ENCODE measurements around the gene CCND3. TPM values are rescaled to one million over a fixed set of nuclear protein-coding genes. Genes with fewer than 3 reads are reported as not detected.

CCND3 gene
- total and polyA plus RNA-seq, 2 of the 13 experiments (the other 11 are each of a cell fraction or from before 2014, with no cell fraction given) = 4.3 to 7.2 TPM

GRCh38 chr6:41942067-41942851, 651 bp upstream of the CCND3 start (continued):
- 0 out of 2 replicates have a peak, but pooled peaks have one; percentile 7 for TF ChIP-seq SALL1 (CRISPR knock-in tag; IDR thresholded peaks at IDR 0.05)
- 0 out of 2 replicates have a peak, but pooled peaks have one; percentile 8 for TF ChIP-seq ZNF383 (CRISPR knock-in tag; IDR thresholded peaks at IDR 0.05; ENCODE audit: borderline replicate concordance)
- TF ChIP-seq ZNF441 (CRISPR knock-in tag; IDR thresholded peaks at IDR 0.05; ENCODE audit: borderline replicate concordance) = 0 out of 2 replicates have a peak, but pooled peaks have one; percentile 24
- no peak for TF ChIP-seq ZNF616 (CRISPR knock-in tag; IDR thresholded peaks at IDR 0.05; ENCODE audit: low read depth)
- TF ChIP-seq ELF4 (CRISPR knock-in tag; IDR thresholded peaks at IDR 0.05; ENCODE audit: borderline replicate concordance) = no peak
- TF ChIP-seq KMT2B (CRISPR knock-in tag; IDR thresholded peaks at IDR 0.05) = peak; percentile 34; the same call in 1 of the 2 replicates
- no peak for TF ChIP-seq YY1 (IDR thresholded peaks at IDR 0.05; ENCODE audit: insufficient read depth, insufficient replicate concordance, low read depth, low read length)
- peak; percentile 23; the same call in 1 of the 2 replicates for TF ChIP-seq ZBTB7A (CRISPR knock-in tag; IDR thresholded peaks at IDR 0.05)
- no peak for TF ChIP-seq DNMT1 (CRISPR knock-in tag; IDR thresholded peaks at IDR 0.05)
- TF ChIP-seq SMAD9 (CRISPR knock-in tag; IDR thresholded peaks at IDR 0.05) = no peak
- TF ChIP-seq ZNF790 (CRISPR knock-in tag; IDR thresholded peaks at IDR 0.05; ENCODE audit: borderline replicate concordance) = no peak
- TF ChIP-seq SIN3B (IDR thresholded peaks at IDR 0.05; ENCODE audit: low read length) = no peak
- no peak for TF ChIP-seq ZNF746 (CRISPR knock-in tag; IDR thresholded peaks at IDR 0.05)
- TF ChIP-seq TCF7 (IDR thresholded peaks at IDR 0.05; ENCODE audit: low read depth) = no peak
- TF ChIP-seq ZNF615 (CRISPR knock-in tag; IDR thresholded peaks at IDR 0.05; ENCODE audit: borderline replicate concordance) = 0 out of 2 replicates have a peak, but pooled peaks have one; percentile 55
- TF ChIP-seq ZNF501 (CRISPR knock-in tag; IDR thresholded peaks at IDR 0.05) = no peak; the same call in 1 of the 2 replicates
- TF ChIP-seq GTF2F1 (IDR thresholded peaks at IDR 0.05; ENCODE audit: low read length) = no peak
- TF ChIP-seq ZNF747 (CRISPR knock-in tag; IDR thresholded peaks at IDR 0.05; ENCODE audit: borderline replicate concordance) = 0 out of 2 replicates have a peak, but pooled peaks have one; percentile 61
- no peak for TF ChIP-seq YEATS2 (CRISPR knock-in tag; IDR thresholded peaks at IDR 0.05; ENCODE audit: borderline replicate concordance)
- TF ChIP-seq ZBTB43 (CRISPR knock-in tag; conservative IDR thresholded peaks at IDR 0.05) = no peak
- no peak for TF ChIP-seq ZNF841 (CRISPR knock-in tag; IDR thresholded peaks at IDR 0.05; ENCODE audit: borderline replicate concordance)
